Sigmoid colon (tissue), 4 donors: ENCODE measurements around the gene WWTR1.

Source experiments
- EP300 ChIP-seq, 4 donors: sonication (generic); formaldehyde crosslinking; IDR thresholded peaks; one replicate each; pipeline ENCODE4 v1.6.1; 2017; ENCODE audit warnings: antibody characterized with exemption in 4 of 4
- POLR2A ChIP-seq, 2 donors: fragments of 450-650 bp; IDR thresholded peaks; one replicate each; pipeline ENCODE4 v1.6.1; 2016; ENCODE audit warnings: antibody characterized with exemption in 2 of 2, mild to moderate bottlenecking in 2 of 2, moderate library complexity in 2 of 2
- POLR2AphosphoS5 ChIP-seq, 4 donors: sonication (generic); formaldehyde crosslinking; IDR thresholded peaks; one replicate each; pipeline ENCODE4 v1.6.1; 2017; ENCODE audit warnings: antibody characterized with exemption in 4 of 4
- TF ChIP-seq, protein P1 (sequence below), 4 experiments: fragments of 450-650 bp in 3 of 4; fragments of 200-600 bp in 1 of 4; IDR thresholded peaks; one replicate each; pipeline ENCODE4 v1.5.1; 2016 to 2019; ENCODE audit warnings: antibody characterized with exemption in 4 of 4, mild to moderate bottlenecking in 3 of 4, moderate library complexity in 2 of 4

DNA sequence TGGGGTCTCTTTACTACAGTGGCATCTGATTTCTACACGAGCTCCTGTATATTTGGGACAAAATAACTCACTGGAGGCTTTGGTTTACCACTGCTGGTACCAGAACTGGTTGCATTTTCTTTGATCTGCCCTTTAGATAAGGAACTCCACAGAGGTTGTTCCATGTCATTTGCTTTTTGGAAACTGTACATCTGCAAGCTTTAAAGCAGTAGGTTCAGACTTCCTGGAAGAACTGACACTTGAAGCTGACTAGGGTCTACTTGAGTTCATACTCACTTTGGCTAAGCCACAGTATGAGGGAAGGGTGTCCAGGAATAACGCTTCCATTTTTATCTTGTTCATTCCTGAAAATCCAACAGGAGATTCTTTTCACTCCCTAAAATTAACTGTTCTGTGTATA, 86.4 kb downstream of the WWTR1 start:
- TF ChIP-seq, protein P1, sequence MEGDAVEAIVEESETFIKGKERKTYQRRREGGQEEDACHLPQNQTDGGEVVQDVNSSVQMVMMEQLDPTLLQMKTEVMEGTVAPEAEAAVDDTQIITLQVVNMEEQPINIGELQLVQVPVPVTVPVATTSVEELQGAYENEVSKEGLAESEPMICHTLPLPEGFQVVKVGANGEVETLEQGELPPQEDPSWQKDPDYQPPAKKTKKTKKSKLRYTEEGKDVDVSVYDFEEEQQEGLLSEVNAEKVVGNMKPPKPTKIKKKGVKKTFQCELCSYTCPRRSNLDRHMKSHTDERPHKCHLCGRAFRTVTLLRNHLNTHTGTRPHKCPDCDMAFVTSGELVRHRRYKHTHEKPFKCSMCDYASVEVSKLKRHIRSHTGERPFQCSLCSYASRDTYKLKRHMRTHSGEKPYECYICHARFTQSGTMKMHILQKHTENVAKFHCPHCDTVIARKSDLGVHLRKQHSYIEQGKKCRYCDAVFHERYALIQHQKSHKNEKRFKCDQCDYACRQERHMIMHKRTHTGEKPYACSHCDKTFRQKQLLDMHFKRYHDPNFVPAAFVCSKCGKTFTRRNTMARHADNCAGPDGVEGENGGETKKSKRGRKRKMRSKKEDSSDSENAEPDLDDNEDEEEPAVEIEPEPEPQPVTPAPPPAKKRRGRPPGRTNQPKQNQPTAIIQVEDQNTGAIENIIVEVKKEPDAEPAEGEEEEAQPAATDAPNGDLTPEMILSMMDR (IDR thresholded peaks at IDR 0.05), result no peak
- no peak for TF ChIP-seq POLR2AphosphoS5 (IDR thresholded peaks at IDR 0.05)
- TF ChIP-seq POLR2A (IDR thresholded peaks at IDR 0.05), result no peak
- TF ChIP-seq EP300 (IDR thresholded peaks at IDR 0.05), result no peak
